K562 (cell line): ENCODE results near the gene SPATS1. TPM values are rescaled to one million over a fixed set of nuclear protein-coding genes. Genes with fewer than 3 reads are reported as not detected.

Source experiments
- ATAC-seq: fragments of 200-7000 bp; cut with Tn5 transposase; 3 replicates; pipeline ENCODE4 v1.9.1; 2020; ENCODE audit warnings: moderate library complexity
- BruUV-seq: library from RNA; stranded (reverse); fragments of 400-500 nt; replicated peaks from 2 replicates; lab custom pipeline; 2021; lab: Mats Ljungman, UMichigan
- CTCF ChIA-PET: fragments of 300-600 bp; formaldehyde crosslinking; extraction: SDS; loops from one replicate; lab custom pipeline; 2021; ENCODE audit warnings: low intra/inter-chr PET ratio; lab: Yijun Ruan, JAX
- POLR2A ChIA-PET: fragments of 300-600, 350-650 bp; sonication (Branson Sonifier 250); formaldehyde crosslinking; extraction: SDS; loops from one replicate; lab custom pipeline; 2021; ENCODE audit warnings: antibody characterized with exemption, inconsistent platforms; lab: Yijun Ruan, JAX
- DNase-seq, 4 experiments: peaks; one replicate each; pipeline versions ENCODE4 v3.0.0 to v3.0.0-alpha.2; 2011 to 2018; ENCODE audit warnings: low spot score in 3 of 4, mixed read lengths in 3 of 4; ENCODE audit errors: extremely low read depth in 1 of 4
- FAIRE-seq: peaks from 2 replicates; lab custom pipeline; 2011; peaks lifted over from hg19 to GRCh38; lab: Jason Lieb, UNC
- H2AFZ ChIP-seq: 2 replicates; pipeline ENCODE4 v1.6.0; 2011; ENCODE audit warnings: low read depth, low read length, control low read depth, inconsistent platforms
- H3K27ac ChIP-seq: fragments of 200-600 bp; 3 replicates; pipeline ENCODE4 v1.8.0; 2011; ENCODE audit warnings: low read depth, mild to moderate bottlenecking, control low read depth, inconsistent platforms, low read length, moderate library complexity, mixed read lengths; ENCODE audit errors: extremely low read depth
- H3K27me3 ChIP-seq, 2 experiments: fragments of 300-600 bp in 1 of 2; 2 replicates in 1 of 2; 3 replicates in 1 of 2; pipeline versions ENCODE4 v1.6.0 to v1.8.0; 2011; ENCODE audit warnings: inconsistent platforms in 2 of 2, low read length in 2 of 2, mild to moderate bottlenecking in 1 of 2, mixed read lengths in 1 of 2, moderate library complexity in 1 of 2; ENCODE audit not compliant: control insufficient read depth in 2 of 2, insufficient read depth in 2 of 2
- H3K36me3 ChIP-seq: fragments of 300-600 bp; 3 replicates; pipeline ENCODE4 v1.8.0; 2011; ENCODE audit warnings: mild to moderate bottlenecking, low read length, inconsistent platforms; ENCODE audit not compliant: control insufficient read depth, insufficient read depth
- H3K4me1 ChIP-seq, 2 experiments: fragments of 200-600 bp in 1 of 2; replicated peaks in 1 of 2; 2 replicates in 1 of 2; 3 replicates in 1 of 2; pipeline versions ENCODE4 v1.5.1 to v1.8.0; 2011; ENCODE audit warnings: inconsistent platforms in 2 of 2, low read length in 2 of 2, mild to moderate bottlenecking in 1 of 2, mixed read lengths in 1 of 2, moderate library complexity in 1 of 2; ENCODE audit not compliant: control insufficient read depth in 2 of 2, insufficient read depth in 2 of 2
- H3K4me2 ChIP-seq: 2 replicates; pipeline ENCODE4 v1.6.1; 2011; ENCODE audit warnings: low read length, control low read depth, inconsistent platforms, mixed read lengths; ENCODE audit not compliant: insufficient read depth
- H3K4me3 ChIP-seq: fragments of 200-600 bp; sonication (generic), shearing (Covaris generic); 2 replicates; pipeline ENCODE4 v1.5.1; 2016; ENCODE audit warnings: control low read depth, inconsistent platforms
- H3K79me2 ChIP-seq: fragments of 200-600 bp; 3 replicates; pipeline ENCODE4 v1.8.0; 2011; ENCODE audit warnings: low read length, inconsistent platforms; ENCODE audit not compliant: control insufficient read depth, insufficient read depth
- H3K9ac ChIP-seq, 2 experiments: 2 replicates each; pipeline versions ENCODE4 v1.6.0 to v1.6.1; 2011; ENCODE audit warnings: low read depth in 2 of 2, low read length in 2 of 2, control low read depth in 1 of 2, inconsistent platforms in 1 of 2, mild to moderate bottlenecking in 1 of 2, mixed read lengths in 1 of 2; ENCODE audit not compliant: insufficient read depth in 1 of 2
- H3K9me1 ChIP-seq: one replicate; pipeline ENCODE4 v1.6.0; 2011; ENCODE audit warnings: inconsistent platforms, mild to moderate bottlenecking, low read length, moderate library complexity; ENCODE audit not compliant: control insufficient read depth, insufficient read depth
- H3K9me3 ChIP-seq: replicated peaks from 2 replicates; pipeline ENCODE4 v1.5.1; 2011; ENCODE audit warnings: low read depth, low read length, inconsistent platforms; ENCODE audit not compliant: control insufficient read depth, insufficient read depth
- H4K20me1 ChIP-seq: replicated peaks from 2 replicates; pipeline ENCODE4 v1.6.1; 2011; ENCODE audit warnings: low read length, inconsistent platforms, mixed read lengths; ENCODE audit not compliant: control insufficient read depth, insufficient read depth
- AFF1 ChIP-seq, 2 experiments: fragments of 450-650 bp; IDR thresholded peaks; 2 replicates each; pipeline ENCODE4 v1.6.1; 2018; ENCODE audit warnings: mild to moderate bottlenecking in 2 of 2, low read depth in 1 of 2; ENCODE audit not compliant: partially characterized antibody in 2 of 2
- BHLHE40 ChIP-seq: IDR thresholded peaks from 2 replicates; pipeline ENCODE4 v1.6.1; 2011; ENCODE audit warnings: low read length, improper control_type of control experiment
- GABPB2 ChIP-seq: fragments of 250-450 bp; sonication (Bioruptor Pico); conservative IDR thresholded peaks from 2 replicates; pipeline ENCODE4 v1.5.1; 2021; ENCODE audit warnings: mild to moderate bottlenecking
- KLF1 ChIP-seq: fragments of 450-650 bp; IDR thresholded peaks from 2 replicates; pipeline ENCODE4 v1.6.1; 2016; ENCODE audit warnings: missing genetic modification characterization, missing compliant biosample characterization
- PCBP1 ChIP-seq: fragments of 200-400 bp; formaldehyde crosslinking; IDR thresholded peaks from 2 replicates; pipeline ENCODE4 v1.6.1; 2018; ENCODE audit warnings: mild to moderate bottlenecking, low read depth, low read length; ENCODE audit not compliant: poor library complexity, severe bottlenecking
- PCBP2 ChIP-seq: fragments of 200-400 bp; formaldehyde crosslinking; IDR thresholded peaks from 2 replicates; pipeline ENCODE4 v1.6.1; 2018; ENCODE audit warnings: low read length, low read depth, mild to moderate bottlenecking, moderate library complexity; ENCODE audit not compliant: poor library complexity, severe bottlenecking
- SIN3B ChIP-seq: fragments of 450-650 bp; IDR thresholded peaks from 2 replicates; pipeline ENCODE4 v1.6.1; 2017; ENCODE audit warnings: low read depth, mild to moderate bottlenecking, moderate library complexity
- YBX1 ChIP-seq: fragments of 450-650 bp; IDR thresholded peaks from 2 replicates; pipeline ENCODE4 v1.7.1; 2016; ENCODE audit warnings: mild to moderate bottlenecking
- ZNF143 ChIP-seq: sonication (generic); formaldehyde crosslinking; IDR thresholded peaks from 2 replicates; pipeline ENCODE4 v1.9.0; 2022; ENCODE audit warnings: mild to moderate bottlenecking, missing genetic modification reagents
- ZNF311 ChIP-seq: fragments of 250-450 bp; sonication (Bioruptor Pico); IDR thresholded peaks from 2 replicates; pipeline ENCODE4 v1.4.0; 2020; ENCODE audit warnings: mild to moderate bottlenecking, moderate library complexity
- WGBS: fragments of 100-300 bp; shearing (Covaris generic); methylation state at CpG from one replicate; pipeline ENCODE4 v1.1.6; 2016; ENCODE audit warnings: low coverage, mixed read lengths; ENCODE audit not compliant: insufficient coverage; ENCODE audit errors: missing lambda C conversion rate; 5-methylcytosine and 5-hydroxymethylcytosine counted together
- in situ Hi-C: fragments of 300-500 bp; cut with MboI; formaldehyde crosslinking; loops from 4 replicates; pipeline ENCODE4 v1.15.0; 2018; ENCODE audit warnings: inconsistent platforms, mixed read lengths
- intact Hi-C: fragments of 100-400 bp; cut with micrococcal nuclease; formaldehyde crosslinking; loops from 2 replicates; pipeline ENCODE4 v1.14.2; 2022
- polyA plus RNA-seq, 8 experiments: library from polyadenylated mRNA; depleted of rRNA in 4 of 8; stranded (reverse) in 5 of 8; unstranded in 3 of 8; fragments of >200 nt; fragmentation: Nextera tagmentation in 2 of 8; fragmentation: Illumina TruSeq in 1 of 8; extraction: Ambion mirVana in 2 of 8; extraction: Trizol in 1 of 8; gene quantifications; 2 replicates each; pipeline versions ENCODE4 v1.2.1 to v1.2.3, GENCODE V29; 2011 to 2014; ENCODE audit warnings: inconsistent platforms in 1 of 8, missing spikeins in 1 of 8
- total RNA-seq, 7 experiments: library from RNA; depleted of rRNA in 6 of 7; stranded (reverse); fragments of >200 nt in 6 of 7; fragmentation: Illumina TruSeq in 2 of 7; extraction: Trizol in 2 of 7; gene quantifications; 2 replicates each; pipeline versions ENCODE4 v1.2.1 to v1.2.3, GENCODE V29; 2011 to 2021; ENCODE audit warnings: low replicate concordance in 1 of 7
- TF ChIP-seq, protein P1 (sequence below): fragments of 450-650 bp; IDR thresholded peaks from 2 replicates; pipeline ENCODE4 v1.6.1; 2014; ENCODE audit warnings: low read depth, mild to moderate bottlenecking, moderate library complexity, borderline replicate concordance
- TF ChIP-seq, protein P2 (sequence below): IDR thresholded peaks from 2 replicates; pipeline ENCODE4 v1.6.1; 2016; ENCODE audit warnings: missing genetic modification characterization, missing compliant biosample characterization

The SPATS1 gene
- total and polyA plus RNA-seq, 9 of the 15 experiments (the other 6 are each of a cell fraction or from before 2014, with no cell fraction given), result not detected

DNA sequence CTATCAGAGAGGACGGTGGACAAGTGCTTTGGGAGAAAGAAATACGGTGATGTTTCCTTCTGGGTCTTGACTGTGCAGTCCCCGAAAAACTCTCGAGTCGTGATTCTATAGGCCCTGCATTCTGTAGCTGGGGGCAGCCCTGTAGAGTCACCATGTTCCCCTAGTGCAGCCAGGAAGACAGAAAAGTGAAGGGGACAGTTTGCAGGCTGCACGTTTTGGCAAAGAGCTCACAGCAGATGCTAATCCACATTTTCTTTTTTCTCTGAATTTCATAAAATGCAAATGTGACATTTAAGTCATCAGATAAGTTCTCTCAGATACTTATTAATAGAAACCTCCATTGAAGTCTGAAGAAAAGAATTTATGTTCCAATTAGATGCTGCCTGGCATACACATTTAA, 19.5 kb downstream of the SPATS1 start (continued):
- no peak for TF ChIP-seq SIN3B
- no peak for TF ChIP-seq ZNF311 (CRISPR knock-in tag)
- TF ChIP-seq ZNF143 (CRISPR knock-in tag), result no peak
- TF ChIP-seq YBX1, result no peak
- TF ChIP-seq, protein P1, sequence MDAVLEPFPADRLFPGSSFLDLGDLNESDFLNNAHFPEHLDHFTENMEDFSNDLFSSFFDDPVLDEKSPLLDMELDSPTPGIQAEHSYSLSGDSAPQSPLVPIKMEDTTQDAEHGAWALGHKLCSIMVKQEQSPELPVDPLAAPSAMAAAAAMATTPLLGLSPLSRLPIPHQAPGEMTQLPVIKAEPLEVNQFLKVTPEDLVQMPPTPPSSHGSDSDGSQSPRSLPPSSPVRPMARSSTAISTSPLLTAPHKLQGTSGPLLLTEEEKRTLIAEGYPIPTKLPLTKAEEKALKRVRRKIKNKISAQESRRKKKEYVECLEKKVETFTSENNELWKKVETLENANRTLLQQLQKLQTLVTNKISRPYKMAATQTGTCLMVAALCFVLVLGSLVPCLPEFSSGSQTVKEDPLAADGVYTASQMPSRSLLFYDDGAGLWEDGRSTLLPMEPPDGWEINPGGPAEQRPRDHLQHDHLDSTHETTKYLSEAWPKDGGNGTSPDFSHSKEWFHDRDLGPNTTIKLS, result no peak

DNA sequence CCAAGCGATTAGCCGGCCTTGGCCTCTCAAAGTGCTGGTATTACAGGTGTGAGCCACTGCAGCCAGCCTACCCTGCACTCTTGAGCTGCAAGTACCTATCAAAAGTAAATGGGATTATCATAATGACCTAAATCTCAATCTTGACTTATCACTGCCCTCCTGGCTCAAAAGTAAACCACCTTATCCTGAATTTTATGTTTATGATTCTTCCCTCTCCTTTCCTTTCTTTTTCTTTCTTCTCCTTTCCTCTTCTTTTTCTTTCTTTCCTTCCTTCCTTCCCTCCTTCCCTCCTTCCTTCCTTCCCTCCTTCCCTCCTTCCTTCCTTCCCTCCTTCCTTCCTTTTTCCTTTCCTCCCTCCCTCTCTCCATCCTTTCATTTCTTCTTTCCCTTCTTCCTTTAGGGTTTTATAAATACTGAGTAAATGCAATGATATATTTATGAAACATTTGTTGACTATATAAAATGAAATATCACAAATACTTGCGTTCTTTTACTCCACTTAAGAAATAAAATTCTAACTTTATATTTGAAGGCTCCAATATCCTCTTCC, 21.0 kb downstream of the SPATS1 start:
- FAIRE-seq (no peak), ATAC-seq (no peak), DNase-seq (no peak)
- in situ Hi-C loops (no loop called here), intact Hi-C loops (no loop called here)
- no peaks in the 10 kb centered on the region for H3K9me1 ChIP-seq
- POLR2A ChIA-PET, result interaction anchor here (0.7 kb wide), 1 partner anchor 1308 kb away, joined by 3 read pairs; no protein-coding TSS in a partner anchor
- no peak overlapping the region for H2AFZ ChIP-seq
- CTCF ChIA-PET, result no interaction called here
- no peaks in the 10 kb centered on the region for H3K4me1 ChIP-seq
- H3K27me3 ChIP-seq, result peaks cover 26% of the 10 kb centered on the region in 2 experiments
- 22% methylated on average over 3 of the region's 3 CpGs for WGBS
- BruUV-seq, result no TSS peak
- no peak overlapping the region for H3K27ac ChIP-seq
- H3K9ac ChIP-seq, result no peak overlapping the region
- H3K4me3 ChIP-seq, result no peak overlapping the region
- no peaks in the 10 kb centered on the region for H4K20me1 ChIP-seq
- H3K9me3 ChIP-seq, result no peaks in the 10 kb centered on the region
- TF ChIP-seq, protein P2, sequence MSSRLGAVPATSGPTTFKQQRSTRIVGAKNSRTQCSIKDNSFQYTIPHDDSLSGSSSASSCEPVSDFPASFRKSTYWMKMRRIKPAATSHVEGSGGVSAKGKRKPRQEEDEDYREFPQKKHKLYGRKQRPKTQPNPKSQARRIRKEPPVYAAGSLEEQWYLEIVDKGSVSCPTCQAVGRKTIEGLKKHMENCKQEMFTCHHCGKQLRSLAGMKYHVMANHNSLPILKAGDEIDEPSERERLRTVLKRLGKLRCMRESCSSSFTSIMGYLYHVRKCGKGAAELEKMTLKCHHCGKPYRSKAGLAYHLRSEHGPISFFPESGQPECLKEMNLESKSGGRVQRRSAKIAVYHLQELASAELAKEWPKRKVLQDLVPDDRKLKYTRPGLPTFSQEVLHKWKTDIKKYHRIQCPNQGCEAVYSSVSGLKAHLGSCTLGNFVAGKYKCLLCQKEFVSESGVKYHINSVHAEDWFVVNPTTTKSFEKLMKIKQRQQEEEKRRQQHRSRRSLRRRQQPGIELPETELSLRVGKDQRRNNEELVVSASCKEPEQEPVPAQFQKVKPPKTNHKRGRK, result peak; percentile 87
- TF ChIP-seq PCBP1 (peak; percentile 36), AFF1 (IDR thresholded peaks at IDR 0.05; ENCODE audit: low read depth in 1 of 2, partially characterized antibody in 2 of 2) (no peak), GABPB2 (CRISPR knock-in tag) (no peak), BHLHE40 (no peak), PCBP2 (peak; percentile 74), KLF1 (tag) (no peak)
- no peaks in the 10 kb centered on the region for H3K36me3 ChIP-seq
- no peak overlapping the region for H3K4me2 ChIP-seq
- H3K79me2 ChIP-seq, result no peaks in the 10 kb centered on the region
